Endodermal cell (in vitro differentiated cells): ENCODE results near the gene VAMP5. TPM values are rescaled to one million over a fixed set of nuclear protein-coding genes. Genes with fewer than 3 reads are reported as not detected.

ENCODE experiments used
- DNase-seq: peaks from one replicate; pipeline ENCODE4 v3.0.0-alpha.2; 2017
- H3K27ac ChIP-seq: 2 replicates; pipeline ENCODE4 v1.5.1; 2013; ENCODE audit warnings: mild to moderate bottlenecking, low read depth, low read length, moderate library complexity
- H3K27me3 ChIP-seq: 2 replicates; pipeline ENCODE4 v1.6.1; 2013; ENCODE audit warnings: mild to moderate bottlenecking, low read length, moderate library complexity; ENCODE audit not compliant: insufficient read depth, control insufficient read depth, poor library complexity, severe bottlenecking
- H3K36me3 ChIP-seq: 2 replicates; pipeline ENCODE4 v1.7.0; 2013; ENCODE audit warnings: mild to moderate bottlenecking, low read length, moderate library complexity; ENCODE audit not compliant: control insufficient read depth, insufficient read depth
- H3K4me1 ChIP-seq: one replicate; pipeline ENCODE4 v1.7.0; 2013; ENCODE audit warnings: low read length; ENCODE audit not compliant: control insufficient read depth, insufficient read depth
- H3K4me3 ChIP-seq: 2 replicates; pipeline ENCODE4 v1.5.1; 2013; ENCODE audit warnings: mild to moderate bottlenecking, low read length, moderate library complexity
- H3K9ac ChIP-seq: 2 replicates; pipeline ENCODE4 v1.6.1; 2013; ENCODE audit warnings: mild to moderate bottlenecking, low read length, moderate library complexity; ENCODE audit not compliant: poor library complexity, severe bottlenecking; ENCODE audit errors: extremely low read depth
- H3K9me3 ChIP-seq: 2 replicates; pipeline ENCODE4 v1.6.1; 2013; ENCODE audit warnings: mild to moderate bottlenecking, low read length, moderate library complexity; ENCODE audit not compliant: control insufficient read depth
- H3K27ac Mint-ChIP-seq: 2 replicates; pipeline ENCODE4 v1.8.0; 2020; ENCODE audit warnings: mixed read lengths
- H3K27me3 Mint-ChIP-seq: 2 replicates; pipeline ENCODE4 v1.8.0; 2021; ENCODE audit warnings: mild to moderate bottlenecking, mixed read lengths; ENCODE audit not compliant: insufficient read depth
- H3K36me3 Mint-ChIP-seq: 2 replicates; pipeline ENCODE4 v1.8.0; 2020; ENCODE audit warnings: low read depth, mixed read lengths
- H3K4me1 Mint-ChIP-seq: 2 replicates; pipeline ENCODE4 v1.8.0; 2020; ENCODE audit warnings: mixed read lengths
- H3K4me3 Mint-ChIP-seq: 2 replicates; pipeline ENCODE4 v1.8.0; 2020; ENCODE audit warnings: mild to moderate bottlenecking, moderate library complexity, mixed read lengths
- H3K9me3 Mint-ChIP-seq: 2 replicates; pipeline ENCODE4 v1.8.0; 2020; ENCODE audit warnings: mild to moderate bottlenecking, mixed read lengths
- CTCF ChIP-seq: fragments of 200-600 bp; sonication (generic); conservative IDR thresholded peaks from 2 replicates; pipeline ENCODE4 v1.5.0; 2021; ENCODE audit warnings: antibody characterized with exemption, mild to moderate bottlenecking
- WGBS, 2 experiments: methylation state at CpG; one replicate each; pipeline versions ENCODE4 v1.1.5 to v1.1.7; 2013; ENCODE audit warnings: missing lambda C conversion rate in 2 of 2, mixed read lengths in 1 of 2; ENCODE audit not compliant: insufficient coverage in 1 of 2, insufficient read length in 1 of 2; 5-methylcytosine and 5-hydroxymethylcytosine counted together
- total RNA-seq, 2 donors: library from RNA; stranded (reverse); fragmentation: NEBNext Ultra II Directional in 1 of 2; extraction: Animal tissue kit (Norgen Biotek cat#: 25700) in 1 of 2; gene quantifications; 2 replicates in 1 of 2; 3 replicates in 1 of 2; pipeline ENCODE4 v1.2.1, GENCODE V29; 2021

VAMP5 gene
- total RNA-seq, 2 donors from 2014 or later: 6.3 to 13.9 TPM

GRCh38 chr2:85595301-85596025, 11.2 kb downstream of the VAMP5 start, which contains the start of gene RNF181:
Gene RNF181 (plus strand): TSS chr2:85595745. CDS start chr2:85595764, 19 bp downstream.
- Mint-ChIP-seq H3K9me3 (no peaks in the 10 kb centered on the region), H3K4me1 (peaks cover 26% of the 10 kb centered on the region), H3K27me3 (no peaks in the 10 kb centered on the region), H3K36me3 (peaks cover 26% of the 10 kb centered on the region), H3K4me3 (peak within 1 kb of the TSS; percentile 99), H3K27ac (peak within 1 kb of the TSS; percentile 95)
- H3K9ac ChIP-seq: peak within 1 kb of the TSS; percentile 75
- WGBS, 2 experiments: 0% methylated on average over 40 to 47 of the region's 47 CpGs
- TF ChIP-seq CTCF: no peak
- H3K4me3 ChIP-seq: peak within 1 kb of the TSS; percentile 91
- no peaks in the 10 kb centered on the region for H3K27me3 ChIP-seq
- H3K4me1 ChIP-seq: peaks cover 8% of the 10 kb centered on the region
- H3K27ac ChIP-seq: peak within 1 kb of the TSS; percentile 65
- peak; percentile 99 for DNase-seq
- peaks cover 30% of the 10 kb centered on the region for H3K36me3 ChIP-seq
- no peaks in the 10 kb centered on the region for H3K9me3 ChIP-seq

GRCh38 chr2:85596026-85596333, 11.7 kb downstream of the VAMP5 start:
- Histone ChIP-seq H3K27me3 (no peaks in the 10 kb centered on the region), H3K36me3 (peaks cover 30% of the 10 kb centered on the region), H3K9me3 (no peaks in the 10 kb centered on the region), H3K27ac (no peak overlapping the region), H3K9ac (peak overlapping the region; percentile 75), H3K4me3 (peak overlapping the region; percentile 91), H3K4me1 (peaks cover 8% of the 10 kb centered on the region)
- peaks cover 26% of the 10 kb centered on the region for H3K36me3 Mint-ChIP-seq
- peak overlapping the region; percentile 95 for H3K27ac Mint-ChIP-seq
- H3K4me1 Mint-ChIP-seq: peaks cover 21% of the 10 kb centered on the region
- no peaks in the 10 kb centered on the region for H3K27me3 Mint-ChIP-seq
- H3K4me3 Mint-ChIP-seq: peak overlapping the region; percentile 99
- H3K9me3 Mint-ChIP-seq: no peaks in the 10 kb centered on the region
- no peak for TF ChIP-seq CTCF
- WGBS, 2 experiments: 9 to 21% methylated on average over 5 to 10 of the region's 10 CpGs
- DNase-seq: no peak

- H3K36me3 Mint-ChIP-seq: peaks cover 26% of the 10 kb centered on the region
- peaks cover 30% of the 10 kb centered on the region for H3K36me3 ChIP-seq
- peak overlapping the region; percentile 91 for H3K4me3 ChIP-seq
- H3K4me1 ChIP-seq: peaks cover 8% of the 10 kb centered on the region
- H3K27me3 ChIP-seq: no peaks in the 10 kb centered on the region
- WGBS, 2 experiments: 80 to 86% methylated on average over 1 to 3 of the region's 3 CpGs
- H3K27ac ChIP-seq: no peak overlapping the region
- H3K4me1 Mint-ChIP-seq: peaks cover 21% of the 10 kb centered on the region
- DNase-seq: no peak
- H3K9ac ChIP-seq: peak overlapping the region; percentile 75
- no peaks in the 10 kb centered on the region for H3K9me3 ChIP-seq
- H3K27me3 Mint-ChIP-seq: no peaks in the 10 kb centered on the region
- TF ChIP-seq CTCF: no peak
- H3K27ac Mint-ChIP-seq: no peak overlapping the region
- peak overlapping the region; percentile 99 for H3K4me3 Mint-ChIP-seq
- H3K9me3 Mint-ChIP-seq: no peaks in the 10 kb centered on the region
Observed at GRCh38 chr2:85596486-85597143, 12.4 kb downstream of the VAMP5 start.
